ENCODE data around the gene TAF9. TPM values are rescaled to one million over a fixed set of nuclear protein-coding genes. Genes with fewer than 3 reads are reported as not detected.

The TAF9 gene
- total RNA-seq, 1 donor from 2014 or later = 97.0 TPM

DNA sequence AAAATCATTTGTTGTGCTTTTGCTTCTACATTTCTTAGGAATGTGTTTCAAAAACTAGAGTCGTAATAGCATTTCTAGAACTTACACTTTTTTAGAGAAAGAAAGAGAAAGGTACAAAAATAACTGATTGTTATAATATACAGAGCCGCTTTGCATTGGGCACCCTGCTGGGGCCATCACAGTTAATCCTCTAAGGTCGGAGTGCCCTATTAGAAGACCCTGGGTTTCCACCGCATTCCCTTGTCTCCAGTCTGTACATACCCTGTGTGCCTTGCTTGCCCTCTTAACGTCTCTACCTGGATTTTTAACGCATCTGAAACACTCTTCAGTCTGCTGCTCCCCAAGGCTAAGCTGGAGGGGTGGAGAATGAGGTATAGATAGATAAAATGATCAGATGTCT lies 46.9 kb upstream of the TAF9 start:
- peak overlapping the region; percentile 86 for H3K4me3 ChIP-seq
- H3K9me3 ChIP-seq (ENCODE audit: low read depth) = no peaks in the 10 kb centered on the region
- H3K4me3 Mint-ChIP-seq = peak overlapping the region; percentile 79
- H3K36me3 ChIP-seq = no peaks in the 10 kb centered on the region
- TF ChIP-seq, protein P1, sequence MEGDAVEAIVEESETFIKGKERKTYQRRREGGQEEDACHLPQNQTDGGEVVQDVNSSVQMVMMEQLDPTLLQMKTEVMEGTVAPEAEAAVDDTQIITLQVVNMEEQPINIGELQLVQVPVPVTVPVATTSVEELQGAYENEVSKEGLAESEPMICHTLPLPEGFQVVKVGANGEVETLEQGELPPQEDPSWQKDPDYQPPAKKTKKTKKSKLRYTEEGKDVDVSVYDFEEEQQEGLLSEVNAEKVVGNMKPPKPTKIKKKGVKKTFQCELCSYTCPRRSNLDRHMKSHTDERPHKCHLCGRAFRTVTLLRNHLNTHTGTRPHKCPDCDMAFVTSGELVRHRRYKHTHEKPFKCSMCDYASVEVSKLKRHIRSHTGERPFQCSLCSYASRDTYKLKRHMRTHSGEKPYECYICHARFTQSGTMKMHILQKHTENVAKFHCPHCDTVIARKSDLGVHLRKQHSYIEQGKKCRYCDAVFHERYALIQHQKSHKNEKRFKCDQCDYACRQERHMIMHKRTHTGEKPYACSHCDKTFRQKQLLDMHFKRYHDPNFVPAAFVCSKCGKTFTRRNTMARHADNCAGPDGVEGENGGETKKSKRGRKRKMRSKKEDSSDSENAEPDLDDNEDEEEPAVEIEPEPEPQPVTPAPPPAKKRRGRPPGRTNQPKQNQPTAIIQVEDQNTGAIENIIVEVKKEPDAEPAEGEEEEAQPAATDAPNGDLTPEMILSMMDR (IDR thresholded peaks at IDR 0.05) = no peak
- TF ChIP-seq EZH2 (IDR thresholded peaks at IDR 0.05) (no peak), EZH2phosphoT487 (IDR thresholded peaks at IDR 0.05) (no peak)
- H3K27ac ChIP-seq = no peak overlapping the region
- peaks cover 7% of the 10 kb centered on the region for H4K20me1 ChIP-seq (ENCODE audit: low read depth)
- H3K9me3 Mint-ChIP-seq = no peaks in the 10 kb centered on the region
- peaks cover 5% of the 10 kb centered on the region for H3K4me1 Mint-ChIP-seq
- DNase-seq (ENCODE audit: low spot score) = peak; percentile 67
- peak overlapping the region; percentile 90 for H3K4me2 ChIP-seq
- peak overlapping the region; percentile 89 for H2AFZ ChIP-seq (replicated peaks)
- peaks cover 19% of the 10 kb centered on the region for H3F3A ChIP-seq (ENCODE audit: low read depth)
- peaks cover 4% of the 10 kb centered on the region for H3K27me3 ChIP-seq
- H3K79me2 ChIP-seq (ENCODE audit: low read depth) = no peaks in the 10 kb centered on the region
- H3K27ac Mint-ChIP-seq = no peak overlapping the region
- peaks cover 27% of the 10 kb centered on the region for H3K36me3 Mint-ChIP-seq
- H3K4me1 ChIP-seq = peaks cover 8% of the 10 kb centered on the region
- H3K27me3 Mint-ChIP-seq (ENCODE audit: insufficient read depth, low read depth) = peaks cover 13% of the 10 kb centered on the region
- no peak overlapping the region for H3K9ac ChIP-seq

DNA sequence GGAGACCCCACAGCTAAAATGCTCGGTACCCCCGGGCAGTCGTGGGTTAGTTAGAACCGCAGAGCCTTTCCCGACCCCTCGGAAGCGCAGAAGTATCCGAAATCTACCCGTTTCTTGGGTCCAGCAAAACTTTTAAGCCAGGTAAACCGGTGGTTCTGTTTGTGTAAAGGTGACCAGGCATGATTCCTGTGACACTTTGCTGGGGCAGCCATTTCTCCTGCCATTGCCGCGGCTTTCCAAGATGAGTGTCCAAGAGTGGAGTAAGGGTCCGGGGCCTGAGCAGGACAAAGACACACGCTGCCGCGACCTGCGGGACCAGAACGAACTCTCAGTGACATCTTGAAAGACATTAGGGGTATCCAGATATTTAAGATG lies 46.3 kb upstream of the TAF9 start:
- peaks cover 5% of the 10 kb centered on the region for H3K4me1 Mint-ChIP-seq
- H3K9me3 ChIP-seq (ENCODE audit: low read depth) = no peaks in the 10 kb centered on the region
- H3K36me3 ChIP-seq = peaks cover 1% of the 10 kb centered on the region
- no peak for TF ChIP-seq EZH2phosphoT487 (IDR thresholded peaks at IDR 0.05)
- peak; percentile 50 for TF ChIP-seq EZH2 (IDR thresholded peaks at IDR 0.05)
- TF ChIP-seq, protein P1 (IDR thresholded peaks at IDR 0.05) = no peak
- peak overlapping the region; percentile 89 for H2AFZ ChIP-seq (replicated peaks)
- H3K27me3 ChIP-seq = peaks cover 4% of the 10 kb centered on the region
- H3K27ac ChIP-seq = no peak overlapping the region
- peaks cover 13% of the 10 kb centered on the region for H3K27me3 Mint-ChIP-seq (ENCODE audit: insufficient read depth, low read depth)
- no peaks in the 10 kb centered on the region for H3K79me2 ChIP-seq (ENCODE audit: low read depth)
- H3K4me3 ChIP-seq = peak overlapping the region; percentile 86
- H3F3A ChIP-seq (ENCODE audit: low read depth) = peaks cover 19% of the 10 kb centered on the region
- no peak overlapping the region for H3K9ac ChIP-seq
- peak overlapping the region; percentile 90 for H3K4me2 ChIP-seq
- H3K27ac Mint-ChIP-seq = no peak overlapping the region
- no peaks in the 10 kb centered on the region for H3K9me3 Mint-ChIP-seq
- H3K4me3 Mint-ChIP-seq = peak overlapping the region; percentile 79
- peaks cover 8% of the 10 kb centered on the region for H3K4me1 ChIP-seq
- peaks cover 28% of the 10 kb centered on the region for H3K36me3 Mint-ChIP-seq
- DNase-seq (ENCODE audit: low spot score) = peak; percentile 34
- peaks cover 7% of the 10 kb centered on the region for H4K20me1 ChIP-seq (ENCODE audit: low read depth)

DNA sequence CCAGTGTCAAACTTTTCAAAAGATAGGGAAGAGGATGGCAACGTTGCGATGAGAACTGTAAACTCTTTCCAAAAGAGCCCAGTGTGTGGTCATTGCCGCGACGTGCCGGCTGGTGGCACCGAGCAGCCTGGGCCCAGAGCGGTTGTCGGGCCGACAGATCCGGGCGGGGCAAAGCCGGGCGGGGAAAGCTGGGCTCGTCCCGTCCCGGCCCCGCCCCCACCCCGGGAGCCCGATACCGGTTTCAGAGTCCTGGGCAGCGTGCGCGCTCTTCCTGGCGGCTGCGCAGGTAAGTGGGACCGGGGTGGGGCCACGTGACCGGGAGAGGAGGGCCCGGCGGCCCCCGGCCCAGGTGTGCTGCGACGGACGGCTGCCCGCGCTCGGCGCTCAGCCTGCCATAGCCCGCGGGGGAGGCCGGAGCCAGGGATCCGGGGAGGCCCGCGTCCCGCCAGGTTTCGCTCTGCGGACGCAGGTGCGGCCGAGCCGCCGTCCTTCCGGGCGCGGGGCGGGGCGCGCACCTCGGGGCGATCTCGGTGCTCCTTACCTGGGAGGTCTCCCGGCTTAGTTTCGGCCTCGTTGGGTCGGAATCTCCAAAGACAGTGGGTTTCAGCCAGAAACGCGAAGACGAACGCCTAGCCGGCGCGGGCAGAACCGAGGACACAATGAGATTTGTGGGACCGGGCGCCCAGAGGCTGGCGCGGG lies 45.7 kb upstream of the TAF9 start, which contains the start of gene MARVELD2:
TSS of gene MARVELD2 (plus strand) at position 232 of the 699 bp plus-strand sequence. CDS start 4,270 bp downstream, outside the sequence.
- H3K4me3 Mint-ChIP-seq = peak within 1 kb of the TSS; percentile 79
- TF ChIP-seq EZH2 (IDR thresholded peaks at IDR 0.05) (peak; percentile 20), EZH2phosphoT487 (IDR thresholded peaks at IDR 0.05) (no peak)
- TF ChIP-seq, protein P1 (IDR thresholded peaks at IDR 0.05) = peak; percentile 45
- no peaks in the 10 kb centered on the region for H3K79me2 ChIP-seq (ENCODE audit: low read depth)
- no peaks in the 10 kb centered on the region for H3K9me3 Mint-ChIP-seq
- H3K4me3 ChIP-seq = peak within 1 kb of the TSS; percentile 86
- H3K27ac ChIP-seq = no peak within 1 kb of the TSS
- peaks cover 7% of the 10 kb centered on the region for H4K20me1 ChIP-seq (ENCODE audit: low read depth)
- no peaks in the 10 kb centered on the region for H3K9me3 ChIP-seq (ENCODE audit: low read depth)
- peaks cover 13% of the 10 kb centered on the region for H3K27me3 Mint-ChIP-seq (ENCODE audit: insufficient read depth, low read depth)
- peaks cover 5% of the 10 kb centered on the region for H3K36me3 ChIP-seq
- no peak within 1 kb of the TSS for H3K27ac Mint-ChIP-seq
- H3K4me1 ChIP-seq = peaks cover 8% of the 10 kb centered on the region
- DNase-seq (ENCODE audit: low spot score) = peak; percentile 90
- peaks cover 31% of the 10 kb centered on the region for H3K36me3 Mint-ChIP-seq
- peak within 1 kb of the TSS; percentile 89 for H2AFZ ChIP-seq (replicated peaks)
- H3K9ac ChIP-seq = no peak within 1 kb of the TSS
- peaks cover 4% of the 10 kb centered on the region for H3K27me3 ChIP-seq
- peaks cover 5% of the 10 kb centered on the region for H3K4me1 Mint-ChIP-seq
- peaks cover 19% of the 10 kb centered on the region for H3F3A ChIP-seq (ENCODE audit: low read depth)
- peak within 1 kb of the TSS; percentile 90 for H3K4me2 ChIP-seq
